NCI-H526 treated with DMSO at 0.1 percent for 48 hours (cell line): ENCODE results near the gene SAMD4B.

ENCODE experiments used
- DNase-seq: peaks from one replicate; lab custom pipeline; 2025; lab: John Stamatoyannopoulos, UW

The SAMD4B gene

GRCh38 chr19:39425744-39426143 lies 83.5 kb downstream of the SAMD4B start:
- DNase-seq = no peak

GRCh38 chr19:39426170-39426569 lies 83.9 kb downstream of the SAMD4B start:
- DNase-seq = no peak

- DNase-seq = no peak
Observed at GRCh38 chr19:39427707-39428106, 85.5 kb downstream of the SAMD4B start.

GRCh38 chr19:39428283-39429112 lies 86.3 kb downstream of the SAMD4B start:
- no peak for DNase-seq

GRCh38 chr19:39430675-39431593 lies 88.7 kb downstream of the SAMD4B start:
- DNase-seq = no peak

- DNase-seq = no peak
Observed at GRCh38 chr19:39432677-39433025, 90.4 kb downstream of the SAMD4B start.

- no peak for DNase-seq
Observed at GRCh38 chr19:39433480-39434079, 91.4 kb downstream of the SAMD4B start.

GRCh38 chr19:39434123-39435076 lies 92.2 kb downstream of the SAMD4B start:
- DNase-seq = no peak
